ENCODE results near the gene NAXD.

- TF ChIP-seq CTCF (IDR thresholded peaks at IDR 0.05) (no peak), POLR2A (IDR thresholded peaks at IDR 0.05) (no peak)
Observed at GRCh38 chr13:110645750-110646149, 30.4 kb downstream of the NAXD start.

All from body of pancreas (tissue), 4 donors.